HepG2 (cell line): ENCODE data around the gene PCIF1. TPM values are rescaled to one million over a fixed set of nuclear protein-coding genes. Genes with fewer than 3 reads are reported as not detected.

ENCODE experiments used
- FOXA3 ChIP-seq: IDR thresholded peaks from 2 replicates; pipeline ENCODE4 v1.6.1; 2016; ENCODE audit warnings: missing genetic modification reagents, missing compliant biosample characterization
- FOXK2 ChIP-seq: fragments of 450-650 bp; IDR thresholded peaks from 2 replicates; pipeline ENCODE4 v1.6.1; 2016
- FOXO4 ChIP-seq: sonication (generic); formaldehyde crosslinking; conservative IDR thresholded peaks from 2 replicates; pipeline ENCODE4 v1.8.1; 2023; ENCODE audit warnings: missing genetic modification reagents
- HNRNPLL ChIP-seq: fragments of 200-400 bp; formaldehyde crosslinking; IDR thresholded peaks from 2 replicates; pipeline ENCODE4 v1.6.1; 2017; ENCODE audit warnings: mild to moderate bottlenecking, low read depth, low read length; ENCODE audit not compliant: poor library complexity, severe bottlenecking
- KMT2B ChIP-seq: IDR thresholded peaks from 2 replicates; pipeline ENCODE4 v1.6.1; 2016; ENCODE audit warnings: missing genetic modification reagents, missing compliant biosample characterization
- LCORL ChIP-seq, 2 experiments: fragments of 450-650 bp in 1 of 2; sonication (generic) in 1 of 2; formaldehyde crosslinking in 1 of 2; IDR thresholded peaks; 2 replicates each; pipeline versions ENCODE4 v1.5.0 to v1.6.1; 2017 to 2020; ENCODE audit warnings: antibody characterized with exemption in 1 of 2, missing genetic modification reagents in 1 of 2
- NAIF1 ChIP-seq: sonication (generic); formaldehyde crosslinking; IDR thresholded peaks from 2 replicates; pipeline ENCODE4 v1.5.0; 2020; ENCODE audit warnings: mild to moderate bottlenecking, missing genetic modification reagents, borderline replicate concordance
- NR2C2 ChIP-seq: sonication (generic); formaldehyde crosslinking; IDR thresholded peaks from 2 replicates; pipeline ENCODE4 v1.4.0; 2020; ENCODE audit warnings: missing genetic modification reagents, mild to moderate bottlenecking, moderate library complexity, borderline replicate concordance
- NR2F6 ChIP-seq, 2 experiments: IDR thresholded peaks; 2 replicates each; pipeline ENCODE4 v1.6.1; 2016; ENCODE audit warnings: antibody characterized with exemption in 1 of 2, mild to moderate bottlenecking in 1 of 2
- PHF8 ChIP-seq: sonication (generic); formaldehyde crosslinking; IDR thresholded peaks from 2 replicates; pipeline ENCODE4 v1.5.0; 2020; ENCODE audit warnings: missing genetic modification reagents
- TCF7 ChIP-seq: sonication (generic); IDR thresholded peaks from 2 replicates; pipeline ENCODE4 v1.6.1; 2016; ENCODE audit warnings: antibody characterized with exemption, low read depth
- THAP7 ChIP-seq: sonication (generic); formaldehyde crosslinking; IDR thresholded peaks from 2 replicates; pipeline ENCODE4 v1.8.1; 2023; ENCODE audit warnings: mild to moderate bottlenecking, missing genetic modification reagents
- WIZ ChIP-seq: sonication (generic); formaldehyde crosslinking; IDR thresholded peaks from 2 replicates; pipeline ENCODE4 v1.5.1; 2020; ENCODE audit warnings: mild to moderate bottlenecking, missing genetic modification reagents
- YEATS2 ChIP-seq: sonication (generic); formaldehyde crosslinking; IDR thresholded peaks from 2 replicates; pipeline ENCODE4 v1.4.0; 2020; ENCODE audit warnings: missing genetic modification reagents, borderline replicate concordance
- ZC3H13 ChIP-seq: sonication (generic); formaldehyde crosslinking; IDR thresholded peaks from 2 replicates; pipeline ENCODE4 v1.8.1; 2023; ENCODE audit warnings: mild to moderate bottlenecking, missing genetic modification reagents, moderate library complexity
- ZFP36 ChIP-seq: fragments of 150-350 bp; IDR thresholded peaks from 2 replicates; pipeline ENCODE4 v1.6.1; 2018; ENCODE audit warnings: borderline replicate concordance, low read length, low read depth; ENCODE audit not compliant: partially characterized antibody
- ZNF263 ChIP-seq: sonication (generic); formaldehyde crosslinking; IDR thresholded peaks from 2 replicates; pipeline ENCODE4 v1.4.0; 2020; ENCODE audit warnings: missing genetic modification reagents
- ZNF337 ChIP-seq: sonication (generic); formaldehyde crosslinking; IDR thresholded peaks from 2 replicates; pipeline ENCODE4 v1.5.1; 2020; ENCODE audit warnings: missing genetic modification reagents, low read depth, mild to moderate bottlenecking, borderline replicate concordance
- ZNF562 ChIP-seq: sonication (generic); formaldehyde crosslinking; IDR thresholded peaks from 2 replicates; pipeline ENCODE4 v1.8.0; 2022; ENCODE audit warnings: missing genetic modification reagents, borderline replicate concordance
- ZNF589 ChIP-seq: sonication (generic); formaldehyde crosslinking; conservative IDR thresholded peaks from 2 replicates; pipeline ENCODE4 v1.8.0; 2022; ENCODE audit warnings: mild to moderate bottlenecking, moderate library complexity, missing genetic modification reagents
- ZNF709 ChIP-seq: sonication (generic); formaldehyde crosslinking; IDR thresholded peaks from 2 replicates; pipeline ENCODE4 v1.5.0; 2020; ENCODE audit warnings: mild to moderate bottlenecking, missing genetic modification reagents
- ZNF780A ChIP-seq: sonication (generic); formaldehyde crosslinking; IDR thresholded peaks from 2 replicates; pipeline ENCODE4 v1.8.0; 2022; ENCODE audit warnings: mild to moderate bottlenecking, missing genetic modification reagents, moderate library complexity
- polyA plus RNA-seq, 8 experiments: library from polyadenylated mRNA; depleted of rRNA in 3 of 8; stranded (reverse) in 7 of 8; unstranded in 1 of 8; fragments of >200 nt; fragmentation: Illumina TruSeq in 4 of 8; extraction: Trizol in 4 of 8; gene quantifications; 2 replicates each; pipeline versions ENCODE4 v1.2.1 to v1.2.3, GENCODE V29; 2011 to 2016; ENCODE audit warnings: low read depth in 4 of 8, missing spikeins in 1 of 8, mixed read lengths in 1 of 8; ENCODE audit not compliant: insufficient read depth in 1 of 8
- total RNA-seq, 5 experiments: library from RNA; depleted of rRNA; stranded (reverse); fragments of >200 nt; fragmentation: Illumina TruSeq; extraction: Trizol; gene quantifications; 2 replicates each; pipeline ENCODE4 v1.2.3, GENCODE V29; 2016; ENCODE audit warnings: low read depth in 1 of 5
- TF ChIP-seq, protein P1 (sequence below): sonication (generic); formaldehyde crosslinking; IDR thresholded peaks from 2 replicates; pipeline ENCODE4 v1.5.1; 2020; ENCODE audit warnings: mild to moderate bottlenecking, missing genetic modification reagents, moderate library complexity
- TF ChIP-seq, protein P2 (sequence below): sonication (generic); formaldehyde crosslinking; IDR thresholded peaks from 2 replicates; pipeline ENCODE4 v1.8.0; 2022; ENCODE audit warnings: mild to moderate bottlenecking, missing genetic modification reagents, borderline replicate concordance

The PCIF1 gene
- total and polyA plus RNA-seq, 2 of the 13 experiments (the other 11 are each of a cell fraction or from before 2014, with no cell fraction given): 20.9 to 24.4 TPM

- TF ChIP-seq LCORL (IDR thresholded peaks at IDR 0.05) (no peak), LCORL (CRISPR knock-in tag; IDR thresholded peaks at IDR 0.05) (peak; percentile 88), ZNF709 (CRISPR knock-in tag) (peak; percentile 92; the same call in 1 of the 2 replicates), THAP7 (no peak; the same call in 1 of the 2 replicates), NR2C2 (peak; percentile 71), ZNF263 (CRISPR knock-in tag) (peak; percentile 24; the same call in 1 of the 2 replicates), WIZ (CRISPR knock-in tag) (0 out of 2 replicates have a peak, but pooled peaks have one; percentile 36), KMT2B (0 out of 2 replicates have a peak, but pooled peaks have one; percentile 53), NAIF1 (CRISPR knock-in tag) (peak; percentile 88; the same call in 1 of the 2 replicates), ZFP36 (peak; percentile 98), YEATS2 (CRISPR knock-in tag) (peak; percentile 63; the same call in 1 of the 2 replicates), ZNF589 (CRISPR knock-in tag) (peak; percentile 83), FOXK2 (peak; percentile 26; the same call in 1 of the 2 replicates), ZNF562 (CRISPR knock-in tag) (no peak), FOXO4 (CRISPR knock-in tag) (no peak), HNRNPLL (no peak), ZNF337 (CRISPR knock-in tag) (0 out of 2 replicates have a peak, but pooled peaks have one; percentile 42), ZNF780A (CRISPR knock-in tag) (no peak), FOXA3 (CRISPR knock-in tag) (peak; percentile 96), TCF7 (peak; percentile 40), PHF8 (0 out of 2 replicates have a peak, but pooled peaks have one; percentile 51), ZC3H13 (CRISPR knock-in tag) (peak; percentile 62; the same call in 1 of the 2 replicates), NR2F6 (IDR thresholded peaks at IDR 0.05) (peak; percentile 91), NR2F6 (CRISPR knock-in tag; IDR thresholded peaks at IDR 0.05) (peak; percentile 93)
- TF ChIP-seq, protein P1, sequence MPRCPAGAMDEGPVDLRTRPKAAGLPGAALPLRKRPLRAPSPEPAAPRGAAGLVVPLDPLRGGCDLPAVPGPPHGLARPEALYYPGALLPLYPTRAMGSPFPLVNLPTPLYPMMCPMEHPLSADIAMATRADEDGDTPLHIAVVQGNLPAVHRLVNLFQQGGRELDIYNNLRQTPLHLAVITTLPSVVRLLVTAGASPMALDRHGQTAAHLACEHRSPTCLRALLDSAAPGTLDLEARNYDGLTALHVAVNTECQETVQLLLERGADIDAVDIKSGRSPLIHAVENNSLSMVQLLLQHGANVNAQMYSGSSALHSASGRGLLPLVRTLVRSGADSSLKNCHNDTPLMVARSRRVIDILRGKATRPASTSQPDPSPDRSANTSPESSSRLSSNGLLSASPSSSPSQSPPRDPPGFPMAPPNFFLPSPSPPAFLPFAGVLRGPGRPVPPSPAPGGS (CRISPR knock-in tag): 0 out of 2 replicates have a peak, but pooled peaks have one; percentile 72
- TF ChIP-seq, protein P2, sequence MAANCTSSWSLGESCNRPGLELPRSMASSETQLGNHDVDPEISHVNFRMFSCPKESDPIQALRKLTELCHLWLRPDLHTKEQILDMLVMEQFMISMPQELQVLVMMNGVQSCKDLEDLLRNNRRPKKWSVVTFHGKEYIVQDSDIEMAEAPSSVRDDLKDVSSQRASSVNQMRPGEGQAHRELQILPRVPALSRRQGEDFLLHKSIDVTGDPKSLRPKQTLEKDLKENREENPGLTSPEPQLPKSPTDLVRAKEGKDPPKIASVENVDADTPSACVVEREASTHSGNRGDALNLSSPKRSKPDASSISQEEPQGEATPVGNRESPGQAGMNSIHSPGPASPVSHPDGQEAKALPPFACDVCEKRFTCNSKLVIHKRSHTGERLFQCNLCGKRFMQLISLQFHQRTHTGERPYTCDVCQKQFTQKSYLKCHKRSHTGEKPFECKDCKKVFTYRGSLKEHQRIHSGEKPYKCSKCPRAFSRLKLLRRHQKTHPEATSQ (CRISPR knock-in tag): no peak
Measured at GRCh38 chr20:45927071-45927878, 7.2 kb upstream of the PCIF1 start (continued).
